H7 (cell line): ENCODE results near the gene USP49. TPM values are rescaled to one million over a fixed set of nuclear protein-coding genes. Genes with fewer than 3 reads are reported as not detected.
"Not testable (repeated sequence)": the region's sequence is repeated elsewhere in the genome, so short reads cannot be mapped to it uniquely, and the experiment has no call there.

Experiments used
- DNase-seq: peaks from one replicate; pipeline ENCODE4 v3.0.0; 2012
- H3K27me3 ChIP-seq: 2 replicates; pipeline ENCODE4 v1.6.0; 2011; ENCODE audit warnings: mild to moderate bottlenecking, low read length; ENCODE audit not compliant: control insufficient read depth, insufficient read depth
- H3K36me3 ChIP-seq: replicated peaks from 2 replicates; pipeline ENCODE4 v1.5.1; 2011; ENCODE audit warnings: low read length; ENCODE audit not compliant: control insufficient read depth, insufficient read depth
- H3K4me3 ChIP-seq: 2 replicates; pipeline ENCODE4 v1.5.1; 2011; ENCODE audit warnings: low read depth, mild to moderate bottlenecking, control low read depth, low read length, moderate library complexity; ENCODE audit not compliant: insufficient read depth
- total RNA-seq: library from RNA; depleted of rRNA; stranded (reverse); fragments of >200 nt; shearing (Covaris generic); gene quantifications from 2 replicates; pipeline ENCODE4 v1.2.3, GENCODE V29; 2014

Gene USP49
- total RNA-seq, 1 experiment from 2014 or later, result 2.9 TPM

GRCh38 chr6:41779788-41780550 is 115.2 kb downstream of the USP49 start, which contains the start of gene FRS3:
TSS of gene FRS3 (minus strand) at chr6:41779900. CDS start at chr6:41776987, 2,913 bp downstream.
- peak; percentile 100 for DNase-seq
- Histone ChIP-seq H3K36me3 (peaks cover 4% of the 10 kb centered on the region), H3K27me3 (peaks cover 44% of the 10 kb centered on the region), H3K4me3 (peak within 1 kb of the TSS; percentile 79)

DNA sequence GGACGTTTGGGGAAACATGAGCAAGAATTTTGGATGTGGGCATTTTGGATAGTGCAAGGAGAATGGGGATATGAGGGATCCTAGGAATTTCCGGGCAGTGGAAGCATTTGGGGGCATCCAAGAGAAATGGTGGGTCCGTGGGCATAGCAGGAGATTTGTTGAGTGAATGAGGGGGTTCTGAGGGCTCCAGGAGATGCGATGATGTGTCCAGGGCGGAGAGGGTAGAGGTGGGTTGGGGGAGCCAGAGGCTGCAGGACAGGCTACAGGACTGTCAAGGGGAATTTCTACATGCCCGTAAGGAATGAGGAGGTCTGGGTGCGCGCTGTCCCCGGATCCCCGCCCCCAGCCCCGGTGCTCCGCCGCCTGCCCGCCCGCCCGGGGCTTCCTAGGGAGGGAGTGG is 115.8 kb downstream of the USP49 start:
- Histone ChIP-seq H3K4me3 (peak overlapping the region; percentile 79), H3K27me3 (peaks cover 37% of the 10 kb centered on the region), H3K36me3 (peaks cover 8% of the 10 kb centered on the region)
- peak; percentile 40 for DNase-seq

GRCh38 chr6:41778895-41779294 is 116.3 kb downstream of the USP49 start:
- Histone ChIP-seq H3K27me3 (peaks cover 33% of the 10 kb centered on the region), H3K4me3 (peak overlapping the region; percentile 79), H3K36me3 (peaks cover 9% of the 10 kb centered on the region)
- DNase-seq, result no peak

DNA sequence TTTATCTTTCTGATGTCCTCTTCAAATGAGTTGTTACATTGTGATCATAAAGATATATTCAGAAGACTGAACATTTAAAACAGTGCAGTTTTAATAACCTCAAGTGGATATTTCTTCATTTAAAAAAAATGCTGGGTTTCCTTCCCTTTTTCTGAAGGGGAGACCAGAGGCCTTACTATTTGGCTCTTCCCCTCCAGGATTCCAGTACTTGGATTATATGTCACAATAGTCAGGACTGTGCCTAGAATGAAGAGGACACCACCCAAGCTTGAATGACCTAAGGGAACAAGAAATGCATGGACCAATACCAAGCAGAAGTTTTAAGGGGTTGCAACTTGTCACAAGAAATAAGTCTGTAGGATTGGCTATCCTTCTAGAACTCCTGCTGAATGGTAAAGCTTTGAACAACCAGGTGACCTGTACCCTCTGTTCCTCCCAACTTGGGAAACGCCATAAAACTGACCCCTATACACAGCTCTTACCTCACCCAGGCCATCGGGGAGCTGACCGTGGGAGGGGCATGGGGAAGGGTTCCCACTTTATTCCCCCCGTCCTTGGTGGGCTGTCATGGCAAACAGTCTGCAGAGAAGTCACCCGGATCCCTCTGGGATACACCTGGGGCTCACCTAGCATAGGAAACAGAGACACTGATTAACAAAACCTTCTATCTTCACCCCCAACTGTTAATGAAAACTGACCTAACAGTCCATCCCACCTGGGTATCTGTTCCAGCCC is 117.5 kb downstream of the USP49 start:
- DNase-seq, result no peak
- no peak overlapping the region for H3K4me3 ChIP-seq
- H3K27me3 ChIP-seq, result peaks cover 21% of the 10 kb centered on the region
- H3K36me3 ChIP-seq, result peaks cover 9% of the 10 kb centered on the region

- Histone ChIP-seq H3K4me3 (no peak overlapping the region), H3K36me3 (peaks cover 9% of the 10 kb centered on the region), H3K27me3 (peaks cover 4% of the 10 kb centered on the region; the same call in 1 of the 2 replicates)
- DNase-seq, result no peak
Observed at GRCh38 chr6:41775293-41775882, 119.8 kb downstream of the USP49 start.

GRCh38 chr6:41774841-41775240 is 120.3 kb downstream of the USP49 start:
- Histone ChIP-seq H3K27me3 (peaks cover 2% of the 10 kb centered on the region; the same call in 1 of the 2 replicates), H3K4me3 (no peak overlapping the region), H3K36me3 (peaks cover 9% of the 10 kb centered on the region)
- no peak for DNase-seq

DNA sequence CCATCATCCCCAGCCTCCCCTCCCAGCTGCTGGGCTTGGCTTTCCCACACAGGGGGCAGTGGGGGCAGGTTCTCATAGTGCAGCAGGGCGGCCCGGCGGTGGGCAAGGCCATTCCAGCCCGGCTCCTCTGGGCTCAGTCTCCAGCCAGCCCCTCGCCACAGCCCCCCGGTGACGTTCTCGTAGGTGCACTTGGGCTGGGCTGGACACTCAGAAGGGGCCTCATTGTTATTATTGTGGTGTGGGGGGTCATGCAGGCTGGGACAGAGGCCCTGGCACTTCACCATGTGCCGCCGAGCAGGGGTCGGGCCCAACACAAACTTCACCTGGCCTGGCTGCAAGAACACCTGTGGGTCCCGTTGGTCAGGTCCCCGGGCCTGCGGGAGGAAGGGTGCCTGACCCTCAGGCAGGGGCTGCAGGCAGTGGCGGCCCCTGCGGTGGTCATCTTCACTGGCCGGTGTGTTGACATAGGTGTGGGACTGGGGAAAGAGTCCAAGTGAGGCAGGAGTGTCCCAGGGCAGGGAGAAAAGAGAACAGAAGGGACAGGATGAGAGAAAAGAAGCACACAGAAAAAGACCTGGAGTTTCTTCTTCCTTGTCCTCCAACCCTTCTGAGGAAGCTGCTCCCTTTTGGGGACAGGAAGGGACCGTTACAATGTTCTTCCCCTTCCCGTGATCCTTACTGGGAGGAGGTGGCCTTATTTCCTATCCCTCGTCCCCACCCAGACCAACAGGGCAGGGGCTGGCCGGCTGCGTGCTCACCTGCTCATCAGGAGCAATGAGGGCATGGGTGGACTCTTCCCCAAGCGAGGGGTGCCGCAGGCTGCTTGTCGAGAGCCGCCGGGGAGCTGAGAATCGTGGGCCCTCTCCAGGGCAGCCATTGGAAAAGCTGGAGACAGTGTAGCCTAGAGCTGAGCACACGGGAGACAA is 123.9 kb downstream of the USP49 start:
- Histone ChIP-seq H3K4me3 (no peak overlapping the region), H3K36me3 (peaks cover 7% of the 10 kb centered on the region), H3K27me3 (no peaks in the 10 kb centered on the region)
- peak; percentile 33 for DNase-seq

DNA sequence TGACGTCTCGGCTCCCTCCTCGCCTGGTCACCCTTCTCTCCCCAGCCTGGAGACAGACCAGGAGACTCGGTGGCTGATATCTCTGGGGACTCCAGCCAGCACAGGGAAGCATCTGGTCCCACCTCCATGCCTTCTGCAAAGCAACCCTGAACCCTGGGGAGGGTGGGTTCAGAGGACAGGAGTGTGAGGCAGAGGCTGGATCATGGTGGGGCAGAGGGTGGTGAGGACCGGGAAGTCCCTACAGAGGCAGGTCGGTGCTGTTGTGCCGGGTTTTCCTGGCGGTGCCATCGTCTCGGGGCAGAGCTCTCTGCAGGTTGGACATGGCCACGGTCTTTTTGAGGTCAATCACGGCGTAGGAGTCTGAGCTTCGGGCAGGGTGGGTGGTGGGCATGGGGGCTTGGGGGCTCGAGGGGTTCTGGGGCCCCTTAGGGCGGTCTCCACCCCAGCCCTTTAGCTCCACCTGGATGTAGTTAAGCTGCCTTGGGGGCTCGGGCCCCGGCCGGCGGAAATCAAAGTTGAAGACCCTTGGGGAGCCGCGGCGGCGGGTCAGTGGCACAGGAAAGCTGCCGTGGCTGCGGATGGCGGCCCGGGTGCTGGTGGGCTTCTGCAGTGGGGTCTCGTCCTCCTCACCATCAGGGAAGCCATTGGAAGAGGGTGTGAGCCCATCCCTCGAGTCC is 124.7 kb downstream of the USP49 start:
- DNase-seq, result peak; percentile 54
- Histone ChIP-seq H3K36me3 (peaks cover 7% of the 10 kb centered on the region), H3K27me3 (no peaks in the 10 kb centered on the region), H3K4me3 (no peak overlapping the region)

GRCh38 chr6:41769376-41769775 is 125.8 kb downstream of the USP49 start:
- Histone ChIP-seq H3K36me3 (peaks cover 1% of the 10 kb centered on the region), H3K4me3 (no peak overlapping the region)
- no peak for DNase-seq

GRCh38 chr6:41768545-41769308 is 126.4 kb downstream of the USP49 start:
- H3K36me3 ChIP-seq, result no peaks in the 10 kb centered on the region; the same call in none of the 2 replicates
- no peak for DNase-seq
- no peak overlapping the region for H3K4me3 ChIP-seq
- no peaks in the 10 kb centered on the region for H3K27me3 ChIP-seq

More at GRCh38 chr6:41769376-41769775, 125.8 kb downstream of the USP49 start:
- H3K27me3 ChIP-seq, result no peaks in the 10 kb centered on the region

DNA sequence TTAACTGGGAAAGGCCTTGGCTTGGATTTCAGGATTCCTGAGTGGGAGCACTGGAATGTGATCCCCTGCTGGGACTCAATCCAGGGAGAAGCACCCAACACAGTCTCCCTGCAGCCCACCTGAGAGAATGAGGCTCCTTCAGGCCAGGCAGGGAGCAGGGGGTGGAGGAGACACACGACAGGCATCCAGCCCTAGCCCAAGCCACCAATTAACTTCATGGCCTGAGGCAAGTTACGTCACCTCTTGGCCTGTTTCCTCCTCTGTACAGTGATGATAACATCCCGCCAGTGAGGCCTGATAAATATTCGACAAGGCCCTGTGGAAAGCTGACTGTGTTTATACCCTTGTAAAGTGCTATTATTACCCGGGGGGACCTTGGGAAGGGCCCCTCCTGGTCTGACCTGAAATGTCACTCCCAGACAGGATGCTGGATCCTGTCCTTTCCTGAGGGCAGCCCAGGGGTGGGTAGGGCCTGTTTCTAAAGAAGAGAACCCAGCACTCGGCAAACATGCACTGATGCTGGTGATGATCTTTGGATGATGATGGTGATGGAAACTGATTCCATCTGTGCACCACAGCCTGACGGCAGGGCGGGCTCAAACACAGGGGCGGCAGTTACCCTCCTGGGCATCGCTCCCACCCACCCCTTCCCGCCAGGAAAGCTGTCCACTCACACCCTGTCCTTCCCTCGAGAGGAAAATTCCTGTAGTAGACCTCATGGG is 127.9 kb downstream of the USP49 start:
- Histone ChIP-seq H3K27me3 (no peaks in the 10 kb centered on the region), H3K36me3 (no peaks in the 10 kb centered on the region; the same call in 1 of the 2 replicates), H3K4me3 (no peak overlapping the region)
- no peak for DNase-seq

DNA sequence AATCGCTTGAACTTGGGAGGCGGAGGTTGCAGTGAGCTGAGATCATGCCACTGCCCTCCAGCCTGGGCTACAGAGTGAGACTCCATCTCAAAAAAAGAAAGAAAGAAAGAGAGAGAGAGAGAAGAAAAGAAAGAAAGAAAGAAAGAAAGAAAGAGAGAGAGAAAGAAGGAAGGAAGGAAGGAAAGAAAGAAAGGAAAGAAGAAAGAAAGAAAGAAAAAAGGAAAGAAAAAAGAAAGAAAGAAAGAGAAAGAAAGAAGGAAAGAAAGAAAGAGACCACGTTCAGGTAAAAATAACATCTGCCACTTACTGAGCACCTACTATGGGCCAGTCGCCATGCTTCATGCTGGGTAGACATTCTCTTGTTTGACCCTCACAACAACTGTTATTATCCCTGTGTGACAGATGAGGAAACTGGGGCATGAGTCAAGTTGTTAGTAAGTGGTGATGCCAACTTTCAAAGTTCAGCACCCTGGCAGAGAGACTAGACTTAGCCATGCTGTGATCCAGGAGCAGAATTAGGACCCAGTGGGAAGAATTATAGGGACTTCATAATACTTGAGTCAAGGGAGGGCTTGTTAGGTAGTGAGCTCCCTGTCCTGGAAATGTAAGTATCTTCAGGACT is 129.0 kb downstream of the USP49 start:
- H3K36me3 ChIP-seq, result not testable (repeated sequence)

More for the DNA sequence above, 129.0 kb downstream of the USP49 start:
- DNase-seq, H3K4me3 ChIP-seq, H3K27me3 ChIP-seq: not testable (repeated sequence)
